Activated naive CD4-positive, alpha-beta T cell treated with anti-CD3 and anti-CD28 coated beads for 36 hours (primary cell): ENCODE measurements around the gene RMND5A. TPM values are rescaled to one million over a fixed set of nuclear protein-coding genes. Genes with fewer than 3 reads are reported as not detected.
"Not testable (repeated sequence)": the region's sequence is repeated elsewhere in the genome, so short reads cannot be mapped to it uniquely, and the experiment has no call there.

Experiments used
- CTCF ChIA-PET: fragments of 350-600 bp; sonication (Branson Sonifier 250); formaldehyde crosslinking; loops from one replicate; lab custom pipeline; 2021; ENCODE audit warnings: antibody characterized with exemption; lab: Charles Lee
- DNase-seq: peaks from one replicate; pipeline ENCODE4 v3.0.0-alpha.2; 2020
- H3K27ac Mint-ChIP-seq: one replicate; pipeline ENCODE4 v1.8.0; 2021; ENCODE audit warnings: mild to moderate bottlenecking, mixed read lengths
- H3K27me3 Mint-ChIP-seq: one replicate; pipeline ENCODE4 v1.8.0; 2021; ENCODE audit warnings: low read depth, mixed read lengths
- H3K36me3 Mint-ChIP-seq: one replicate; pipeline ENCODE4 v1.8.0; 2021; ENCODE audit warnings: low read depth, mixed read lengths
- H3K4me1 Mint-ChIP-seq: one replicate; pipeline ENCODE4 v1.8.0; 2021; ENCODE audit warnings: low read depth, mixed read lengths
- H3K4me3 Mint-ChIP-seq: one replicate; pipeline ENCODE4 v1.8.0; 2021; ENCODE audit warnings: mild to moderate bottlenecking, moderate library complexity, mixed read lengths
- H3K9me3 Mint-ChIP-seq: one replicate; pipeline ENCODE4 v1.8.0; 2021; ENCODE audit warnings: mixed read lengths
- intact Hi-C: fragments of 100-400 bp; cut with micrococcal nuclease; formaldehyde crosslinking; loops from one replicate; pipeline ENCODE4 v1.15.1; 2023
- total RNA-seq, 2 experiments: library from RNA; stranded (reverse); gene quantifications; one replicate each; pipeline ENCODE4 v1.2.3, GENCODE V29; 2021

Gene RMND5A
- total RNA-seq, 2 experiments from 2014 or later, result 38.0 to 38.4 TPM

DNA sequence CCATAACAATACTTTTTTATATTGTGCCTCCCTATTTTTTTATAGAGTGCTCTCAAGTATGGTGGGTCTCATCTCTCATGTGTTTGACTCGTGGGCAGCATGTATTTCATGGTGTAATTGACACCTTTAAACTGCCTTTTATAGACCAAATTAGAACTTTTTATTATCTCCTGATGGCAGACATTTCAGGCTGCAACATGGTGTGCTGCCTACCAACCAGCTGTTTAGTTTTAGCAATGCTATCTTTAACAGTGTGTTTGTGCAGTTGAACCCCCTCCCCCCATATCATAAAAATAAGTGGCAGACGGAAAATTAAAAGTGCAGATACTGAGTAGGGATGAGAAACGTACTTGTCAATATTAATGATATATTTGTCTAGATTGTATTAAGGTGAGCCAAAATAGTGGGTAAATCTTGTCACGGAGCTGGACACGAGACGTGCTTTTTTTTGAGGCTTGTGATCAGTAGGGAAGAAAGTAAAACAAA is 12.0 kb downstream of the RMND5A start:
- H3K27me3 Mint-ChIP-seq, DNase-seq, H3K9me3 Mint-ChIP-seq, intact Hi-C loops, H3K27ac Mint-ChIP-seq, CTCF ChIA-PET, H3K36me3 Mint-ChIP-seq, H3K4me3 Mint-ChIP-seq: not testable (repeated sequence)
- peaks cover 14% of the 10 kb centered on the region for H3K4me1 Mint-ChIP-seq

GRCh38 chr2:86732837-86733236 is 12.7 kb downstream of the RMND5A start:
- H3K27ac Mint-ChIP-seq, H3K9me3 Mint-ChIP-seq, H3K4me3 Mint-ChIP-seq, DNase-seq, CTCF ChIA-PET, H3K27me3 Mint-ChIP-seq, H3K36me3 Mint-ChIP-seq, intact Hi-C loops: not testable (repeated sequence)
- peaks cover 14% of the 10 kb centered on the region for H3K4me1 Mint-ChIP-seq

DNA sequence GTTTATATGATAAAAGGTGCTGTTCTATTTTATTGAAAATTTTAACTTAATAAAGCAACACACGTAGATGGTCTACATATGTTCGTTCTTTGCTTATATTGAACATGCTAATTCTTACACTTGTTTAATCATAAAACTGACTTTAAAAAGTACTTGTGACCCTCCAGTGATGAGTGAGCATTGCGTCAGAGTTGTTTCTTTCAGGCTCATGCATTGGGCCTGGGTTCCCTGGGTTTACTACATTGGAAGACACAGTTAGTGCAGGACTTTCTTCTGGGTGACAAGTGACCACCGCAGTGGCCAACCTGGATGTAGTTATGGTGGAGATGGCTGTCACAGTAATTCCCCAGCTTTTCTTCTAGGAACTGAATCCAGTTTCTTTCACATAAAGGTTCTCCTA is 13.4 kb downstream of the RMND5A start:
- H3K36me3 Mint-ChIP-seq, H3K27ac Mint-ChIP-seq, DNase-seq, CTCF ChIA-PET, H3K4me3 Mint-ChIP-seq, H3K27me3 Mint-ChIP-seq, intact Hi-C loops, H3K9me3 Mint-ChIP-seq: not testable (repeated sequence)
- peaks cover 12% of the 10 kb centered on the region for H3K4me1 Mint-ChIP-seq

- H3K36me3 Mint-ChIP-seq, H3K4me3 Mint-ChIP-seq, DNase-seq, H3K27ac Mint-ChIP-seq, H3K4me1 Mint-ChIP-seq, CTCF ChIA-PET, H3K9me3 Mint-ChIP-seq, H3K27me3 Mint-ChIP-seq, intact Hi-C loops: not testable (repeated sequence)
Measured at GRCh38 chr2:86734896-86735295, 14.8 kb downstream of the RMND5A start.

- not testable (repeated sequence) for H3K27ac Mint-ChIP-seq, H3K4me1 Mint-ChIP-seq, H3K4me3 Mint-ChIP-seq
Measured at GRCh38 chr2:86739485-86739884, 19.4 kb downstream of the RMND5A start.

DNA sequence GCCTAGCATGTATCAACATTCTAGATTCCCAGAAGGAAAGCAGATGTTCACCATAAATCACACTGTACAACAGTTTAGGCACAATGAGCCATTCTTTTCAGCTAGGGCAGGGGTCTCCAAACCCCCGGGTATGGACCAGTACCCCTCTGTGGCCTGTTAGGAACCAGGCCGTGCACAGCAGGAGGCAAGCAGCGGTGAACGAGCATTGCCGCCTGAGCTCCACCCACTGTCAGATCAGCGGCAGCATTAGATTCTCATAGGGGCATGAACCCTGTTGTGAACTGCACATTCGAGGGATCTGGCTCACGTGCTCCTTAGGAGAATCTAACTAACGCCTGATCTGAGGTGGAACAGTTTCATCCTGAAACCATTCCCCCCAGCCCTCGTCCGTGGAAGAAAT is 19.8 kb downstream of the RMND5A start:
- H3K36me3 Mint-ChIP-seq, DNase-seq, H3K4me3 Mint-ChIP-seq, H3K27ac Mint-ChIP-seq, CTCF ChIA-PET, H3K9me3 Mint-ChIP-seq, H3K27me3 Mint-ChIP-seq: not testable (repeated sequence)
- H3K4me1 Mint-ChIP-seq, result peaks cover 10% of the 10 kb centered on the region
- intact Hi-C loops, result loop anchor here (10.0 kb wide), 1 partner anchor 295 kb away; the partner anchor contains the start of gene KDM3A

More at GRCh38 chr2:86739485-86739884, 19.4 kb downstream of the RMND5A start:
- H3K36me3 Mint-ChIP-seq, DNase-seq, H3K27me3 Mint-ChIP-seq, CTCF ChIA-PET, intact Hi-C loops, H3K9me3 Mint-ChIP-seq: not testable (repeated sequence)

DNA sequence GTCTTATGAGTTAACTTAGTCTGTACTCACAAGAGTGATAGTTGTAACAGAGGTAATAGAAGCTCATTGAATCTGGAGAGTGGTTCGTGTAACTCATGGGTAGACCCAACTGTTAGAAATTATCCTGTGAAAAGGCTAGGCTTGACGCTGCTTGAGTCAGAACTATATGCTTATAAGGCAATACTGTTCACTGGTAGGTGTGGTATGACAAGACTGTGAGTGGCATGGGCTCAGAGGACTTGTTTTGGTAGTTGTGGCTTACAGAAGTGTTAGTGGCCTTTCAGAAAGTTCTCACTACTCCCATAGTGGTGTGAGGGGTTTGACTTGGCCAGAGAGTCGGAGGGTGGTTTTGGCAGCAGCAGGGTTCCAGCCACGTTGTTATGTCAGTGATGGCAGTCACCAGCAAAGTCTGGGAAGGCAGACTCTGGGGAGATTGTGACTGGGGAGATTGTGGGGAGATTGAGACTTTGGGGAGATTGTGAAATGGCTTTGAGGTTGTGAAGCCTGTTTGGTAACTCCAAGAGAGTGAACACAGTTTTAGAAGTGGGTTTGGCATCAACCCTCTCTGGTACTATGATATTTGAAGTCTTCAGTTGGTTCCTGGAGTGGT is 21.9 kb downstream of the RMND5A start:
- CTCF ChIA-PET, H3K27me3 Mint-ChIP-seq, H3K9me3 Mint-ChIP-seq, H3K4me3 Mint-ChIP-seq, DNase-seq, H3K36me3 Mint-ChIP-seq, H3K27ac Mint-ChIP-seq: not testable (repeated sequence)
- intact Hi-C loops, result loop anchor here (10.0 kb wide), 1 partner anchor 297 kb away; the partner anchor contains the start of gene KDM3A
- peaks cover 23% of the 10 kb centered on the region for H3K4me1 Mint-ChIP-seq

DNA sequence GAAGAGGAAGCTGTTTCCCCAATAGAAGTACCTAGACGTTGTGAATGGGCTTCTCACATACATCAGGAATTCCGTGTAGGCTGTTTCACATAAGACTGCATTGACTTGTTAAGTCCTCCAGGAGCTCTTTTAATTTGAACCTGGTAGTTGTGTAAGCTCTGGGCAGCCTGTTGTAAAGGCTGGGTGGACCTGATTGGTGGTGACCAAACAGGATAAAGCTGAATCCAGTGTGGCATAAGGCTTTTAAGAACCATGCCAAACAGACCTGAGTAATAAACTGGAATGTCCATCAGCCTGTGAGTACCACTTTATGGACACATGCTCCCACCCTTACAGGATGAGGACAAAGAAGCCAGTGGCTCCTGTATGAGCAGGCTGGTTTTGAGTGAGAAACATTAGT is 24.1 kb downstream of the RMND5A start:
- peaks cover 15% of the 10 kb centered on the region for H3K36me3 Mint-ChIP-seq
- H3K4me1 Mint-ChIP-seq, result peaks cover 31% of the 10 kb centered on the region
- intact Hi-C loops, result loop anchor here (10.0 kb wide), 1 partner anchor 299 kb away; the partner anchor contains the start of gene KDM3A
- no peak overlapping the region for H3K4me3 Mint-ChIP-seq
- no peak overlapping the region for H3K27ac Mint-ChIP-seq
- H3K27me3 Mint-ChIP-seq, result no peaks in the 10 kb centered on the region
- DNase-seq, result no peak
- peaks cover 1% of the 10 kb centered on the region for H3K9me3 Mint-ChIP-seq
- CTCF ChIA-PET, result interaction anchor here (1.2 kb wide), 1 partner anchor 10 kb away, joined by 3 read pairs; no protein-coding TSS in a partner anchor

- CTCF ChIA-PET, result no interaction called here
- Mint-ChIP-seq H3K27me3 (no peaks in the 10 kb centered on the region), H3K4me1 (peaks cover 39% of the 10 kb centered on the region)
Measured at GRCh38 chr2:86746939-86747338, 26.8 kb downstream of the RMND5A start.

DNA sequence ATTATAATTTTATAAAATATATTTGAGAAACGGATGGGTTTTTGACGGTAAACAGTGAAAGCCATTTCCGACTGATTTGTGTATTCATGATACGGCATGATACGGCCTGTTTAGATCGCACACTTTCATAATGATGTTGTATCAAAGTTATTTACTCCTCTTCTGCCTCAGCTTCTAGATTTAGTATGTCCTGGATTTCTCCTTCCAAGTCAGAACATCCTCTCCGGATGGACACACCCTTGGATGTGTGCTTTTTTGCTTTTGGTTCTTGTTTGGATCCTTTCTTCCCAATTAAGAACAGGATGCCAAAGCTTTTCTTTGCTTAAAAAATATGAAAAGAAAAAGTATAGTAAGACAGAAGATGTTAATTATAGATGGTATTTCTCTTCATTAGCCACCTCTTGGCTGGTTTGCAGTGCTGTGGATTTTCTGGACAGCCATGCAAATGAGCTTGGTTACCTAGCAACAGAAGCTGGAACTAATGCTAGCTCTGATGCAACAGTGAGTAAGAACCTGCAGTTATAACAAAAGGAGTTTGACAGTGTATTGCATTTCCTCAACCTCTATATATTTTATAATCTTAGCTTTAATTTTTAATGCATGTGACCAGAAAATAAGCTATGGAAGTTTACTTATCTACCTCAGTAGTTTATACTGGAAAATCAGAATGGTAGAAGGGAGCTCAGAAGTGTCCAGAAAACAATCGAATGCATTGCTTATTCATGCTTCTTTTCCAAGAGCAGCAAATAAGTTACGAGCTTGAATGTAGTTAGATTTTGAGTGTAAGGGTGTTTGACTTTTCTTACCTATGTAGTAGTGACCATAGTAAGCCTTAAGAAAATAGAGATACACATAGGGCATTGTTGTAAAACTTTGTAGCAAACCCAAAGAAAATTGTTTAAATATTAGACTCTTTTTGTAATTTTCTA is 27.9 kb downstream of the RMND5A start:
- Mint-ChIP-seq H3K9me3 (peaks cover 11% of the 10 kb centered on the region), H3K4me3 (no peak overlapping the region), H3K4me1 (peaks cover 35% of the 10 kb centered on the region), H3K27ac (peak overlapping the region; percentile 77), H3K27me3 (no peaks in the 10 kb centered on the region), H3K36me3 (peaks cover 33% of the 10 kb centered on the region)
- intact Hi-C loops, result loop anchor here (10.0 kb wide), 1 partner anchor 303 kb away; the partner anchor contains the start of gene KDM3A
- peak; percentile 67 for DNase-seq
- CTCF ChIA-PET, result interaction anchor here (0.5 to 2.0 kb wide), 2 partner anchors 16 to 23 kb away, joined by 3 to 9 read pairs; no protein-coding TSS in a partner anchor

More at GRCh38 chr2:86746939-86747338, 26.8 kb downstream of the RMND5A start:
- Mint-ChIP-seq H3K36me3 (peaks cover 32% of the 10 kb centered on the region), H3K27ac (peak overlapping the region; percentile 9), H3K9me3 (peaks cover 11% of the 10 kb centered on the region), H3K4me3 (no peak overlapping the region)
- intact Hi-C loops, result loop anchor here (10.0 kb wide), 1 partner anchor 302 kb away; the partner anchor contains the start of gene KDM3A
- no peak for DNase-seq

DNA sequence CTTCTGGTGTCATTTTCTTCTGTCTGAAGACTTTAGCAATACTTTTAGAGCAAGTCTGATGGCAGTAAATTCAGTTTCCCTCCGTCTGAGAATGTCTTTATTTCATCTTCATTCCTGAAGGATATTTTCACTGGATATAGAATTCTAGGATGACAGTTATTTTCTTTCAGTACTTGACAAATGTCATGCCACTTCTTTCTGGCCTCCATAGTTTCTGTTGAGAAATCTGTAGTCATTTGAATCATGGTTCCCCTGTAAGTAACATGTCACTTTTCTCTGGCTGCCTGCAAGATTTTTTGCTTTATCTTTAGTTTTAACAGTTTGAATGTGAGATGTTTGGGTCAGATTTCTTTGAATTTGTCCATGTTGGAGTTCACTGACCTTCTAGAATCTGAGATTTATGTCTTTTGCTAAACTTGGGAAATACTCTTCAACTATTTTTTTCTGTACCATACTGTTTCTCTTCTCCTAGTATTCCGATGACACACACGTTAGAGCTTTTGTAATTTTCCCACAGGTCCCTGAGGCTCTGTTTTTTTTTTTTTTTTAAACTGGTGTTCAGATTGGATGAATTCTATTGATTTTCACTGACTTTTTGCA is 30.2 kb downstream of the RMND5A start:
- DNase-seq, result no peak
- intact Hi-C loops, result no loop called here
- CTCF ChIA-PET, result interaction anchor here (0.7 kb wide), 1 partner anchor 238 kb away, joined by 3 read pairs; no protein-coding TSS in a partner anchor
- Mint-ChIP-seq H3K36me3 (peaks cover 34% of the 10 kb centered on the region), H3K27me3 (no peaks in the 10 kb centered on the region), H3K9me3 (peaks cover 11% of the 10 kb centered on the region), H3K4me3 (no peak overlapping the region), H3K27ac (no peak overlapping the region), H3K4me1 (peaks cover 26% of the 10 kb centered on the region)

GRCh38 chr2:86751778-86752177 is 31.7 kb downstream of the RMND5A start:
- H3K4me1 Mint-ChIP-seq, result peaks cover 17% of the 10 kb centered on the region
- DNase-seq, result no peak
- no peak overlapping the region for H3K4me3 Mint-ChIP-seq
- CTCF ChIA-PET, result no interaction called here
- peaks cover 11% of the 10 kb centered on the region for H3K9me3 Mint-ChIP-seq
- no peak overlapping the region for H3K27ac Mint-ChIP-seq
- H3K36me3 Mint-ChIP-seq, result peaks cover 40% of the 10 kb centered on the region
- intact Hi-C loops, result no loop called here
- no peaks in the 10 kb centered on the region for H3K27me3 Mint-ChIP-seq
